A549 (cell line): Measurements from ENCODE around the gene PSMA2.

Source experiments
- CTCF ChIP-seq: fragments of >200 bp; sonication (Bioruptor Twin); formaldehyde crosslinking; IDR thresholded peaks from 3 replicates; pipeline ENCODE4 v1.5.1; 2016
- HOXA7 ChIP-seq: fragments of 250-450 bp; sonication (Bioruptor Pico); IDR thresholded peaks from 2 replicates; pipeline ENCODE4 v1.5.0; 2020; ENCODE audit warnings: mild to moderate bottlenecking, moderate library complexity

- TF ChIP-seq HOXA7 (no peak), CTCF (no peak)
These were observed 53.7 kb downstream of the PSMA2 start for GRCh38 chr7:42878303-42878702.
